GM21360 (cell line): ENCODE measurements around the gene HSDL1.
"Not testable (repeated sequence)": the region's sequence is repeated elsewhere in the genome, so short reads cannot be mapped to it uniquely, and the experiment has no call there.

Source experiments
- ATAC-seq: cut with Tn5 transposase; IDR thresholded peaks from one replicate; pipeline ENCODE4 v1.9.1; 2021; ENCODE audit warnings: mild to moderate bottlenecking, moderate library complexity; ENCODE audit not compliant: unreplicated experiment

The HSDL1 gene

DNA sequence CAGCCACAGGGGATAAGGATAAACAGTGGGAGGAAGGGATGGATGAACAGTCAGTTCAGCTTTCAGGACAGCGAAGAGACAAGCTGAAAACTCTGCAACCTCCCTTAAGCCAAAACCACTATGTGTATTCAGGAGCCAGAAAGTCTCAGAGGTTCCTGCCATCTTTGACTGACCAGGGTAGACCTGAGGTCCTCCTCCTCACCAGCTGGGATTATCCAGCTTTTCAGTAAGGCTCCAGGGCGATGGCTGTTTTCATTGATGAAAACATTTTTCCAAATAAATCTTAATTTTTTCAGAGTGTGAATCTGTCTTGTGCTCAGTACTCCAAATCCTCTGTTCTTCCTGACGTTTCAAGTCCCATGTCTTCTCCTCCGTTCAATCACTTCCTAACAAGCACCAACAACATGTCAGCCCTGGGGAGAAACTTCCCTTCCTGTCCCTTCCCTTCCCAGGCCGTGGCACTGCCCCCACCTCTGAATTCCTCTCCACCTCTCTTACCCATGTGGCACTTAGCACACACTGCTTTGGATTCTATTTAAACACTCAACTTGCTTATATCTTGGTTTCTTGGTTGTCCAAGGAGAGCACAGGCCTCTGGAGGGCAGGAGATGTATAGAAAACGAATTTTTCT, 5.2 kb downstream of the HSDL1 start:
- ATAC-seq, result no peak

DNA sequence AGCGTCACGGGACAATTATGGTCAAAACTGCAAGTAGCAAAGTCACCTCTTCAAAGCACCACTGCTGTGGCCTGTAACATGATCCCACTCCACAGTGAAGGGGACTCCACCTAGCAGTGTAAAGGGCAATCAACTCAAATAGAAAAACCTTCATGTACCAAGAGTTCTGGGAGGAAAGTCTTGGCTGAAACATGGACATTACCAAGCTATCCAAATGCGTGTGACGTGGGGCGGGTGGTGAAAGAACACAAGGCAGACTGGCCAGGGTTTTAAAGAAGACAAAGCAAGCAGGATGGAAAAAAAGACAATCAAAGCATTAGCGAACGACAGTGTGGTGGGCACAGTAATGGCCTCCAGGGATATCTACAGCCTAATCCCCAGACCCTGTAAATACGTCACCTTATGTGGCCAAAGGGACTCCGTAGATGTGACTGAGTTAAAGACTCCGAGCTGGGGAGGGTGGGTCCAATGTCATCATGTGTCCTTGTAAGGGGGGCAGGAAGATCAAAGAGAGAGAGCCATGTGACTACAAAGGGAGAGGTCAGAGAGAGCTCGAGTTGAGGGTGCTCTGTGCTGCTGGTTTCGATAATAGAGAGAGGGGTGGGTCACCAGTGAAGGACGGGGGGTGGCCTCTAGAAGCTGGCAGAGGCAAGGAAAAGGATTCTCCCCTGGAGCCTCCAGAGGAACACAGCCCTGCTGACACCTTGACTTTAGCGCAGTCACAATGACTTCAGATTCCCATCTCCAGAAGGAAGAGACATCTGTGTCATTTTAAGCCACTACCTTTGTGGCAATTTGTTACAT, 6.0 kb downstream of the HSDL1 start:
- peak; percentile 71 for ATAC-seq

DNA sequence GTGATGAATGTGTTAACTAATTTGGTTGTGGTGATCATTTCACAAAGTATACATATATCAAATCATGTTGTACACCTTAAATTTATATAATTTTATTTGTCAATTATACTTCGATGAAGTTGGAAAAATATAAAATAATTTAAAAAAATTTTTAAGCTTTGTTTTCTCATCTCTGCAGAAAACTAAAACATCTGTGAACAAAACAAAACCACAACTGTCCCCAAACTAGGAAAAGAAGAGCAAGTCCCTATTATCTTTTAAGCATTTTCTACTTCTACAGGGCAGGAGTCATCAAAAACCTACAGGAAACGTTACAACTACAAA, 6.5 kb downstream of the HSDL1 start:
- no peak for ATAC-seq

DNA sequence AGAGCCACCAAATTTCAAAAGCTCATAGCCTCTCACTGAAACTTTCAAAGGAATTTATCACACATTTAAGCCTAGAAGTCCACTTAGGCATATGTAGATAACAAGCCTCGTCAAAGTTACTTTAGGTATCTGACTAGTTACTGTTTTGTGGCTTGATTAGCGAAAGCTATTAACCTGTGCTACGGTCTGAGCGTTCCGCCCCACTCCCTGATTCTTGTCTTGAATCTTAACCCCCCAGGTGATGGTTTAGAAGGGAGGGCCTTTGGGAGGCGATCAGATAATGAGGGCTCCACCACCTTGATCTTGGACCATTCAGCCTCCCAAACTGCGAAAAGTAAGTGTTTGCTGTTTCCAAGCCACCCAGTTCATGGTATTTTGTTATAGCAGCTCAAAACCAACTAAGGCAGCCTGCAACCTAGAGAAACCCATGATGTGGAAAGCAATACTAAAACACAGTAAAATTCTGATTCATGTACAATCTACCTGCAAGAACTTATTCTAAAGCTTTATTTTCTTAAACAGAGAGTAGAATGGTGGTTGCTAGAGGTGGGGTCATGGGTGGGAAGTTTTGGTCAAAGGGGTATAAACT, 7.1 kb downstream of the HSDL1 start:
- no peak for ATAC-seq

DNA sequence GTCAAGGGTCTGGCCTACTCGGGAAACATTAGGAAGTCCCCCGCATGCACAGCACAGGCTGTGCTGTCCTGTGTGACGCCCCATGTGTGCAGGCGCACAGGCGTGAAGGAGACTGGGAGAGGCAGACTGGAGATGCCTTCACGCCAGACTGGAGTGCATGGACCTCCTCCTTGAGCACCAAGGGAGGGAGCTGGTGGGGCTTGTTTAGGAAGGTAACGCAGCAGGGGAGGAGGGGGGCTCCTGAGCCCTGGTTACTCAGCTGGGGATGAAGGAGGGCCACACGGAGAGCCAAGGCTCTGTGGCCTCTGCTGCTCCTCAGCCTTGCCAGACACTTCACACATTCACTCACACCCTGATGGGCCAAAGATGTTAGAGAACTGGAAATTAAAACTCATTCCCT, 7.7 kb downstream of the HSDL1 start:
- ATAC-seq, result no peak

DNA sequence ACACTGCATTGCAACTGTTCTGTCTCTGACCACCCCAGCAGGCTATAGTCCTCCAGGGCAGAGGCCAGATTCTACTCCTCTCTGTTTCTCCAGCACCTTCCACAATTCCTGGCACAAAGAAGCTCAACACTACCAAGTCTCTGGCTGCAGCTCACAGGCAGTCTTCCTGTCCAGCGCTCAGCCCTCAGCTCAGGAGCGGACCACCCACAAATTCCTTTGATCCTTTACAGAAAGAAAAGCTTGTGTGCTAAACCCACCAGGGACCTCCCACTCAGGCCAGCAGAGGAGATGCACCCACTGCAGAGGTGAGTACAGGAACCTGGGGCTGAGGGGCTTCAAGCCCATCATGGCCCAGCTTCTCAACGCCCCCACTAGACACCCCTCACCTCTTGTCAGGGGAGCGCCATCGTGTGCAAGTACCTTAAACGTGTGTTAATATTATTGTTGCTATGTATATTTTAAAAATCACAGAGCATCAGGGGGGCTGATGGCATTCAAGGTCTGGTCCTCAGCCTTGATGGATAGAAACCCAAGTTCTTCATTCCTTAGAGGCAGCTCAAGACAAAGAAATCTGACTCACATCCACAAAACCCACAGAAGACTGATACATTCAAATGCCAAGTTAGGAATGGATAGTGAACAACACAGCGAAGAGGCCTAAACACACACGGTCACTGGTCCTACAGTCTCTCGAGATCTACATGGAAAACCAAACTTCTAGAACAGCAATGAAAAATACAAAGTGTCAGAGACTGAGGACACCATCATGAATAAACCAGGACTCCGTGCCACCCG, 8.4 kb downstream of the HSDL1 start:
- no peak for ATAC-seq

DNA sequence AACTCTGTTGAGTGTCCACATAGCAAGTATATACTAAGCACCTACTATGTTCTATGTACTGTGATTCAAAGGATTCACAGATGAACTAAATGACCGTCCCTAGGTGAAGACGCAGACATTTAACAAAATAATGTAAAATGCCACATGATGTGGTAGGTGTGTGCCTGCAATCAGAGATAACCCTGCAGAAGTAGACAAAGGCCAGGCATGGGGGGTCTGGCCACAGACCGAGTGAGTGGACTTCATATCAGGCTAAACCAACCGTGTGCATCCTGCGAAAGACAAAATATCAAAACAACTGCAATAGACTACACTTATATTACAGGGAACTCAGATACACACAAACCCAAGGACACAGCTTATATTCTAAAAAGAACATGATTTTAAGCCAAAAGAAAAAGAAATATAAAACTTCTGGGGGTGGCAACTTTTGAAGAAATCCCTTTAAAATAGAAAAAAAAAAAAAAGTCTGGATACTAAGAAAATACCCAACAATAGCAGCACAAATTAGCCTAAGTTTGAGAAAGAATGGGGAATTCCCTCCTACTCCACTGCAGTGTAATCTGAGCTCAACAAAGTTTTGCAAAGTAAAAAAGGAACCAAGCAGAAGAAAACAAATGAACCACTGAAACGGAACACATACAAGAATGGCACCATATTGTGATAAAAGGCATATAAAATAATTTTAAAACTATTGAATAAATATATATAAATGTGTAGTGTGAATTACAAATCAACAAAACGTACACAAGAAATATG, 12.3 kb downstream of the HSDL1 start:
- no peak for ATAC-seq

DNA sequence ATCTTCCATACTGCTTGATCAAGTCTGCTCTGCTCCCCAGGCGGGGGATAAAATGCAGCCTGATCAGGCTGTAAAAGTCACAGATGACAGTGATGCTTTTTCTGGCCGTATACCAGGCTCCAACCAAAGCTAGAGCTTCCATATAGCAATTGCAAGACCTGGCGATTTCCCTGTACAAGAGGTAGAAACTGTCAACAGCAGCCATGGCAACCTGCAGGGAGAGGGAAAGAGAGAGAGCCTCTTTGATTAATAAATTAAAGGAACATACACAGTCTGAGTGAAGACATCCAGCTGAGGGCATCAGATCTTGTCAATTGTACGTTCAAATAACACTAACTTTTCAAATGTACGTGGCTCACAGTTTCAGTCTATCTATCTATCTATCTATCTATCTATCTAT, 13.9 kb downstream of the HSDL1 start:
- ATAC-seq, result no peak

DNA sequence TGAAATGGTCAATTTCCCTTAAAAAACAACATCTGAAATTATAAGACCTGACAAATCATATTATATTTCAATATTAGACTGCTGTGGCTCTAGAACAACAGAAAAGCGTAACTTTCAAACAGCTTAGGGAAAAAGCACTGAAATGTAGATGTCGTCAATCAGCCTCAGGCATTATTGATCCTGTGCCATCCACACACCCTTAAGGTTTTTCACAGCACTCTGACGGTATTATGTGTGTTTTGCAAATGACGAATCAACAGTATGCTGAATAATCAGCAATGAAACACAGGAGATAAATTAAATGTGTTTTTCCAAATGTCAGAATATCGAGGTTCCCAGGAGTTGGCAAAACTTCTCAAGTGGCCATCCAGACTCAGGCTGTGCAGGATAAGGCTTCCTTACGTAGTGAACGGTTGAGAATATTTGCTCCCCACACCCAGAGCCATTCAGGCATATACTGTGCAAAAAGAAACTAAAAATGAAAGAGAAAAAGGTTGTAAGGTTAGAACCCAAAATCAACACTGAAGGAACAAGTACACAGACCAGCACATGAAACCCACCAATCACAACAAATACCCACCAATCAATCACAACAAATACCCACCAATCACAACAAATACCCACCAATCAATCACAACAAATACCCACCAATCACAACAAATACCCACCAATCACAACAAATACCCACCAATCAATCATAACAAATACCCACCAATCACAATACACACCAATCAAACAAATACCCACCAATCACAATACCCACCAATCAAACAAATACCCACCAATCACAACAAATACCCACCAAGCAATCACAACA, 20.5 kb downstream of the HSDL1 start:
- ATAC-seq, result no peak

DNA sequence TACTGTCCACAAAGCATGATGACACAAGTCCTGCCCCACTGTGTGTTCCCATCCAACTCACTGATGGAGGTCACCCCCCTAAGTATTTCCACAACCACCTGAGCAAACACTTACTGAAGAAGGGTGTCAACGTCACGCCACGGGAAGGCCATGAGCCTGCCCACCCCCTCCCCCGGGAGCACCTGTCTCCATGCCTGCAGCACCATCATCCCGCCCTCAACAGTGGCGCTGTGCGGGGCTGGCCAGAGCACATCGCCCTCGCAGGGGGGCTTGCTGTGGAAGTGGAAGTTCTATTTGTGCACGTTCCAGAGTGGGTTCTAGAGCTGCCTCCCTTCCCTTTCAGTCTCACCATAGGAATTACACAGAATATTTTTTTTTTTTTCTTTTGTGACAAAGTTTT, 24.0 kb downstream of the HSDL1 start:
- no peak for ATAC-seq

DNA sequence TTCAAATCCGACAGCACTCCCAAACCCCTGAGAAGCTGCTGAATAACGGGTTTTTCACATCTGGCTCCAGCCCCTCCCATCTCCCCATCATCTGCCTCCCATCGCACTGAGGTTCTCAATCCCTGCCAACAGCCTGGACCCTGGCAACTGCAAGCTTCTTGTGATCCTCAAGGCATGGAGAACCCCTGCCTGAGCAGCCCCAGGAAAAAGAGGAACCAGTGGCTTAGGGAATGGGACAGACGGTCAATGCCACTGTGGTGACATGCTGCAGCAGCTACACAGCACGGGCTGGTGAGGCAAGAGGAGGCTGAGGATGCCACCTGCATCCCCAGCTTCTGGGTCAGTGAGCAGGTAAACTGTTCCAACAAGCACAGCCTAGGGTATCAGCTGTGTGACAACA, 25.0 kb downstream of the HSDL1 start:
- no peak for ATAC-seq

DNA sequence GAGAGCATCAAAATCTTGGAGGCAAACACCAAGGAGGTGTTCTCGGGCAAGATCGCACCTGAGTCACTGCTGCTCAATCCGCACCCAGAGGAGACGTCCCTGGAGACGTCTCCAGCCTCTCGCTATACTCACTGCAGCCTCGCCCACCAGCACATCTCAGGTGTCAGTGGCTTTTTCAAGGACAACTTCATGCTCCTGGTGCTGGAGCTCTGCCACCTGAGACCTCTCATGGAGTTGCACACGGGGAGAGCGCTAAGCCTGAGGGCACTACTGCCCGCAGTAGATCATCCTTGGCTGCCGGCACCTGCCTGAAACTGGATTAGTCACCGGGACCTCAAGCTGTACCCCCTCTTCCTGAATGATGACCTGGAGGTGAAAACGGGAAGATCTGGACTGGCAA, 25.6 kb downstream of the HSDL1 start:
- ATAC-seq, result no peak

DNA sequence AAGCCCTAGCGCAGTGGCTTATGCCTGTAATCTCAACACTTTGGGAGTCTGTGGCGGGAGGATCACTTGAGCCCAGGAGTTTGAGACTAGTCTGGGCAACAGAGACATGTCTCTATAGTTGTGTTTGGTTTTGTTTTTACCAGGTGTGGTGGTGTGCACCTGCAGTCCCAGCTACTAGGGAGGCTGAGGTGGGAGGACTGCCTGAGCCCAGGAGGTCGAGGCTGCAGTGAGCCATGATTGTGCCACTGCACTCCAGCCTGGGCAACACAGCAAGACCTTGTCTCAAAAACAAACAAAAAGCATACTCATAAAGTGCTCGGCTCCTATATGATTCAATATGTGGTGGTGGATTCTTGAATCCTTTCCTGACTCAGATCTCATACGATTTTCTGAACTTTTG, 26.7 kb downstream of the HSDL1 start:
- not testable (repeated sequence) for ATAC-seq

DNA sequence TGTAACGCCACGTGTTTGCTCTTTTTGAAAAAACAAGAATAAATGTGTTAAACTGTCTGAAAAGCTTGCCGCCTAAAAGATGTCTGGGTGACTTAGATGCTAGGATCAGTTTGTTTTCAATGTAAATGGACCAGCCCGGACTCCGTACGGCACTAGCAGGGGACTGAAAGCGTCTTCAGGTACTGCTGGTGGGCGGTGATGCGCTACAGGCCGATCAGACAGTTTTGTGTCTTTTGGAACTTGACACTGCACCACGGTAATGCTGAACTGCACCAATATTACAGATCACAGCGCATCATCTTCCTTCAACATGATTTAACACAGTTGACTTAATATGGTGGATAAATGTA, 27.5 kb downstream of the HSDL1 start:
- ATAC-seq, result no peak

DNA sequence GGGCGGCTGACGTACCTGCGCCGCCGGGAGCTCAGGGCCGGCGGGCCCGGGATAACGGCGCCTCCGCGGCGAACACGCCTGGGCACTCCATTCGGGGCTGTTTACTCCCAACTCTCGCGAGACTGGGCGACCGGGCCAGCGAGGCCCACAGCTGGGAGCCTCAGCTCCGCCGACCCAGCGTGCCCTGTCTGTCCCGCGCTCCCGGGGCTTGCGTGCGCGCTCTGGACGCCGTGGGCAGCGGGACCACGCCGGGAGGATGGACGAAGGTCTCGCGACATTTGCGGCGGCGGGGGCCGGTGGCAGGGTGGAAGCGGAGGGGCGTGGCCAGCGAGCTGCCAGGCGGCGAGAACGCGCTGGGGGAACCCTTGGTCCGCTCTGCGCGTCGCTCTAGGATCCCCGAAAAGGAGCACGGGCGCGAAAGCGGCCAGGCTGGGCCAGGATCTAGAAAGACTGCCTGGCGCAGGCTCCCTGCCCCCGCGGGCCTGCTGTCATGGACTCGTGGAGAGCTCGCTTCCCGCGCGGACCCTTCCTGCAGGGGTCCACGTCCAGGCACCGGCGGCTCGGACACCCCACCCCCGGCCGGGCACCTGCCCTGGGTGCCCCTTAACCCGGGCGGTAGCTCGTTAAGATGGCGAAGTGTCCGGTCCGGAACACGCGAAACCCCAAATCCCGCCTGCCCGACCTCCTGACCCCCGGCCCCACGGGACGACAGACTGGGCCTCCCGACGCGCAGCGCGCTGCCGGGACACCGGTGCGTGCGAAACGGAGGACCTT, 28.1 kb downstream of the HSDL1 start, which contains the start of gene MBTPS1:
Gene MBTPS1 (minus strand): TSS at position 223 of the 774 bp plus-strand sequence. CDS start 15,159 bp downstream, outside the sequence.
- ATAC-seq, result peak; percentile 85

DNA sequence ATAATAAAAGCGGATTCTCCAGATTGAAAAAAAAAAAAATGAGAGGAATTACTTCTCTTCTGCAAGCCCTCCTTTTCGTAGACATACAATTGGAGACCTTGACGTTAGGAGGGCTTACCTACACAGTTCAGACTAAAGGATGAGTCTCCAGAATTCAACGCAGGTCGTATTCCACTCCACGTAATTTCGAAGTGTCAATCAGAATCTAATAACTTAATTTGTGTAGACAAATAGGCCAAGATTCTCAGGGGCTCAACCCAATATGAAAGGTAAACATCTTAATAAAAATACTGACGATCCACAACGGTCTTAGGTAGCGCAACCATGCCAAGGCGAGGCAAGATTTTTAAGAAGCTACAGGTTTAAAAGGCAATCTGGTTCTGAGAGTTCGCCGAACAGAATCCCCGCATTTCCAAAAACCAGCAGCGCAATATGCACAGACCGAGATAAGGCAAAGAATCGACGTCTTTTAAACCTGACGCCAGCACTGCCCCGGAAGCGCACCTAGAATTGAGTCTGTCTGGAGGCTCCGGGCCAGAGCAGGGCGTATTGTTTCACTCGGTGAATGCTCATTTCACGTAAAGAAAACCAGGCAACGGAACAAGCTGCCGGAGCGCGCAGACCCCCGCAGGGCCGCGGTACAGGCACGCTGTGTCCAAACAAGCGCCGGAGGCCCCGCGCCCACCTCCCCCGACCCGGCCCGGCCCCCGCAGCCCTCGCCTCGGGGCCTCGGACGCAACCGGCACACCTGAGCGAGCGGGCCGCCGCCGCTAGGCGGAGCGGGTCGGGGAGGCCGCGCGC, 28.9 kb downstream of the HSDL1 start:
- ATAC-seq, result peak; percentile 22

DNA sequence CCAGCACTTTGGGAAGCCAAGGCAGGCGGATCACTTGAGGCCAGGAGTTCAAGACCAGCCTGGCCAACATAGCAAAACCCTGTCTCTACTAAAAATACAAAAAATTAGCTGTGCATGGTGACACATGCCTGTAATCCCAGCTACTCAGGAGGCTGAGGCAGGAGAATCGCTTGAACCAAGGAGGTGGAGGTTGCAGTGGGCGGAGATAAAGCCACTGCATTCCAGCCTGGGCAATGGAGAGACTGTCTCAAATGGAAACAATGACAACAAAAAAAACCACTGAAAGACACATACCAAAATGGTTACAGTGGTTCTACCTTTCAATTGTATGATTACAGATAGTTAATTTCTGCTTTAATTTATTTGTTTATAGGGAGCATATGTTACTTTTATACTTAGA, 33.0 kb downstream of the HSDL1 start:
- not testable (repeated sequence) for ATAC-seq

DNA sequence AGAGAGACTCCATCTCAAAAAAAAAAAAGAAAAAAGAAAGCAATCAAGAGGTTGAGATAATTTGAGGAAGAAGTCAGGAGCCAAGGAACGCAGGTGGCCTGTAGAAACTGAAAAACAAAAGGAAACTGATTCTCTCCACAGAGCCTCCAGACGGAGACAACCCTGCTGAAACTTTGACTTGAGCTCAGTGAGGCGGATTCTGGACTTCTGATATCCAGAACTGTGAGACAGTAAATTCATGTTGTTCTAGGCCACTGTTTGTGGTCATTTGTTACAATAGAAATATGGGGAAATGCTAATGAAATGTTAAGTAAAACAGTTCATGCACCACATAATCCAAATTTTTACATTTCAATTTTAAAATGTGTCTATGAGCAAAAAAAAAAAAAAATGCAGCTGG, 33.5 kb downstream of the HSDL1 start:
- no peak for ATAC-seq
